Activated CD4-positive, alpha-beta T cell treated with anti-CD3 and anti-CD28 coated beads, Interleukin-10, Interleukin-2, amounts not matched to agents 100 ng/mL and 50 ng/mL, durations not matched to agents 16 hours and 8 hours (primary cell): Measurements from ENCODE around the gene SORT1.
"Not testable (repeated sequence)": the region's sequence is repeated elsewhere in the genome, so short reads cannot be mapped to it uniquely, and the experiment has no call there.

Experiments
- DNase-seq: peaks from one replicate; pipeline ENCODE4 v3.0.0-alpha.2; 2020

The SORT1 gene

GRCh38 chr1:109379422-109379821 is 18.3 kb downstream of the SORT1 start:
- DNase-seq: no peak

DNA sequence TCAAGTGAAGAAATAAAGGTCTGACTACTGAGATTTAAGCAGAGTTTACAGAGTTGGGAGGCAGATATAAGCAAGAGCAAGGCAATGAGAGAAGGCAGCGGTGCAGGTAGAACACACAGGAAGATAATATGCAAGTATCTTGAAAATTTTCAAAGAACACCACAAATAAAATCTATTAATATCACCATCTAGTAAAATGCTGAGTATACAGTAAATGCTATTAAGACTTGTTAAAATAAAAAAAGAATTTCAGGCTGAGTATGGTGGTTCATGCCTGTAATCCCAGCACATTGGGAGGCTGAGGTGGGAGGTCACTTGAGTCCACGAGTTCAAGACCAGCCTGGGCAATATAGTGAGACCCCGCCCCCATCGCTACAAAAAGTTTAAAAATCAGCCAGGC is 20.0 kb downstream of the SORT1 start:
- no peak for DNase-seq

GRCh38 chr1:109373696-109374095 is 24.0 kb downstream of the SORT1 start:
- DNase-seq: not testable (repeated sequence)

GRCh38 chr1:109373126-109373525 is 24.6 kb downstream of the SORT1 start:
- DNase-seq: no peak

DNA sequence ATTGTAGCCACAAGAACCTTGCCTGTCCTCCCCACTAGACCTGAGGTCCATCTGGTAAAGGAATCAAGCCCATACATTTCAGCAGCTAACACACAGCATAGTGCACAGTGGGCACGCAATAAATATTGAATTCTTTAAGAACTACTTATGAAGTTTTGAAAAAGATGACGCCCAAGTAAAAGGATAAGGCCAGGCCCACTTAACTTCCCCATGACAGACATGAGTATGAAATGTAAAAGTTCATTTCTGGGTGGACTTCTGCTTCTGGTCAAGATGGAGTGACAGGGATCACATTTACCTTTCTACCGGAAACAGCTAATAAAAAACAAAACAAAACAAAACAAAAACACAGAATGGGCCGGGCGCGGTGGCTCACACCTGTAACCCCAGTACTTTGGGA is 25.4 kb downstream of the SORT1 start:
- no peak for DNase-seq

GRCh38 chr1:109371341-109371739 is 26.4 kb downstream of the SORT1 start:
- DNase-seq: peak; percentile 67

GRCh38 chr1:109370712-109371340 is 26.9 kb downstream of the SORT1 start:
- DNase-seq: peak; percentile 61

DNA sequence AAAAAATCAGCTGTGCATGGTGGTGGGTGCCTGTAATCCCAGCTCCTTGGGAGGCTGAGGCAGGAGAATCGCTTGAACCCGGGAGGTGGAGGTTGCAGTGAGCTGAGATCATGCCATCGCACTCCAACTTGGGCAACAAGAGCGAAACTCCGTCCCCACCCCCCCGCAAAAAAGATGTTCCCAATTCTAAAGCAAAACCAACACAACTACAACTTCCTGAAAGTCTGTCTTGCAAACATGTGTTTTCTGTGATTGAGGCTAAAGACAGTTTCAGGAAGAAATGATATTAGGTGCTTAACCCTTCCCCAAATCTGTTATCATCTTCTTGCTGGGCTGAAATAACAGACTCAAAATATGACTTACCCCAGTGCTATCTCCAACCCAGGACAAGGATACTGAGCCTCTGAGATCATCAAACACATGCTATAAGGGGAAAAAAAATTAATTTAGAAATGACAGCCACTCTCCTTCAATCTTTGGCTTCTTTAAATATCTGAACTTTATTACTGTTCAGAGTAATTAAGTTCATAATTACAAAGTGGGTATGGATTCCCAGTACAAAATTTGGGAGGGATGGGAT is 28.5 kb downstream of the SORT1 start:
- no peak for DNase-seq

DNA sequence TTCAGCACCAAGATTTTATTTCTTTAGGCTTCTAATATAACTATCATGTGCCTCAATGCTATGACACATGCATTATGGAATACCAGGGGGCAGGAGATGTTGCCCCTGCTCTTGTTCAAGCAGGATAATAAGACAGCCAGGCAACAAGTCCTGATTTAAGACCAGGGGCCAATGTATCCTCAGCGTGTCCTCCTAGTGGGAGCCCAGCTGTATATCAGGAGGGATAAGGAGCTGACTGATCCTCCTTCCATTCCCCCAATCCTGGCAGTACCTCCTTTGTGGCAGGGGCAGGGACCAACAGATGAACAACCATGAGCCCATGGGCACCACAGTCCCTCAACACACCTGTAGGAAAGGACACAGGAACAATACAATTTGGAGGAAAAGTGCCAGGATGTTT is 29.3 kb downstream of the SORT1 start:
- no peak for DNase-seq

DNA sequence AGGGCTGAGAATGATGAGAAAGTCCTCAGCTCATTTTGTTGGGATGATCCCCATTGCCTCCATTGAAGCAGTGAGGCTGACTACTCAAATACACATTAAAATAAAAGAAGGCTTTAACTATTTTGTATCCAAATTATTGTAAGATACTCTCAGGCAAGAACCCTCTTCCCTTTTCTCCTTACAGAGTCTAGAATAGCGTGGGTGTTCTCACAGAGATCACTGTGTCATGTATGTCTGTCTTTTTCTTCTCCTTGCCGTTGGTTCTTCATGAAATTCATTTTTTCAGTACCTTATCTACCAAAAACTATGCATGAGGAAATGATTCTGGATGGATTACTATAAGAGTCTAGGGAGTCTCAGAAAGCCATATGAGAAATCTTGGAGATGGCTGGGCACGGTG is 30.1 kb downstream of the SORT1 start:
- no peak for DNase-seq

GRCh38 chr1:109365642-109366204 is 32.0 kb downstream of the SORT1 start:
- DNase-seq: no peak

DNA sequence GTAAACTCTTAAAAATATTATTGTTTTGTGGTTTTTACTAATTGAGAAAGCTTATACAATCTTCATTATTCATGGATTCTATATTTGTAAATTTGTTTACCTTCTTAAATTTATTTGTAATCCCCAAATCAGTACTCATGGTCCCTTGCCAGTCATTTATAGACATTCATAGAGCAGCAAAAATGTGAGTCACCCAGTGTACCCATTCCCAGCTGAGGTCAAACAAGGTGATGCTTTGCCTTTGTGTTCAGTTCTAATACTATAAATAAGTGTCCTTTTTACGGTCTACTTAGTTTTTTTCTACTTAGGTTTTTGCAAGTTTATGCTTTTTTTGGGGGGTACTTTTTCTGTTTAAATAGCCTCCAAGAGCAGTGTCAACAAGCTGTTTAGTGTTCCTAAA is 36.1 kb downstream of the SORT1 start:
- peak; percentile 10 for DNase-seq

DNA sequence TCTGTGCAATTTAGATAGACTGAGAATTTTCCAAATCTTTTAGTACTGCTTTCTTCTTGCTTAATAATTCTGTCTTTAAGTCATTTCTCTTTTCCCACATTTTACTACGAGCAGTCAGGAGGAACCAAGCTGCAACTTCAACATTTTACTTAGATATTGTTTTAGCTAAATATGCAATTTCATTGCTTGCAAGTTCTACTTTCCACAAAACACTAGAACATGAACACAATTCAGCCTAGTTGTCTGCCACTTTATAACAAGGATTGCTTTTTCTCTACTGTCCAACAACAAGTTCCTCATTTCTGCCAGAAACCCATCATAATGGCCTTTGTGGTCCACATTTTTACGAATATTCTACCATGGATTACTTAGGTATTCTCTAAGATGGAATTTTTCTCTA is 36.6 kb downstream of the SORT1 start:
- DNase-seq: no peak

DNA sequence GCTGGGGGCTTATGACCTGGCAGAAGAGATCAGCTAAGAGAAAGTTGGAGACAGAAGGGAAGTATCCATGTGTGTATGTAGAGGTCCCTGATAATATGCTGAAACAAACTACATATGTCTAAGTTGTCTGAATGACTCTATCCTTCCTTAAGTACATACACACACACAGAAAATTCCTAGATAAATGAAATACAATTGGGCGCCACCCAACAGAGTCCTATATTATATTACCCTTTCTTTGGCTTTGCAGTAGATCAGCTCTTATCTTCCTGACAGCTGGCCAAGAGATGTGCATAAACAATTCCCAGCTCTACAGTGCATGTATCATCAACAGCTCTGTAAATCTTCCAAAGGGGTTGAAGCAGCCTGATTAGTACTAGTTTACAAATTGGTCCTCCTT is 40.1 kb downstream of the SORT1 start:
- no peak for DNase-seq

DNA sequence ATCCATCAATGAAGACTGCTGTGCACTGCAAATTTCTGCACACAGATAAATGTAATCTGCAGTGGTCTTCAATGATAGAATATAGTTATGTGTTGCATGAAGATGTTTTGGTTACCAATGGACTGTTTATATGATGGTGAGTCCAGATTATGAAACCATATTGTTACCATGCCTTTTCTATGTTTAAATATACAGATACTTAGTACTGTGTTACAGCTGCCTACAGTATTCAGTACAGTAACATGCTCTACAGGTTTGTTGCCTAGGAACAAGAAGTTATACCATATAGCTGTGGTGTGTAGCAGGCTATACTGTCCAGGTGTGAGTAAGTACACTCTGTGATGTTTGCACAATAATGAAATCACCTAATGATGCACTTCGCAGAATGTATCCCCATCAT is 40.8 kb downstream of the SORT1 start:
- DNase-seq: no peak

DNA sequence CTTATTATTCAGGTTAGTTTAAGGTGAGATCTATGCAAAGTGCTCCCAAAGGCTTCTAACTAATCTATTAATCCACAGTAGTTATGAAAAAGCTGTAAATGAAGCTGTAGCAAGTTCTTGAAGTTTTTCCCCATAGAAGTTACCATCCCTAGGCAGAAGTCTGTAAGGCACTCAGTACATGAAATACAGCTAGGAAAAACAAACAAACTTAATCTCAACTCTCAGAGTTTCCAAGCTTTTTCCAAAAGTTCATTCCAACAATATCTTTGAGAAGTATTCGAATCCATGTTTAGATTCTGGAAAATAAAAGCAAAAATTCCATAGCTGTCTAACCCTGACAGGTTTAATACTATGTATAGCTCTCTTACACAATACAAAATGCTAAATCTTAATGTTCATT is 41.2 kb downstream of the SORT1 start:
- DNase-seq: no peak

GRCh38 chr1:109354929-109355328 is 42.8 kb downstream of the SORT1 start:
- DNase-seq: no peak

DNA sequence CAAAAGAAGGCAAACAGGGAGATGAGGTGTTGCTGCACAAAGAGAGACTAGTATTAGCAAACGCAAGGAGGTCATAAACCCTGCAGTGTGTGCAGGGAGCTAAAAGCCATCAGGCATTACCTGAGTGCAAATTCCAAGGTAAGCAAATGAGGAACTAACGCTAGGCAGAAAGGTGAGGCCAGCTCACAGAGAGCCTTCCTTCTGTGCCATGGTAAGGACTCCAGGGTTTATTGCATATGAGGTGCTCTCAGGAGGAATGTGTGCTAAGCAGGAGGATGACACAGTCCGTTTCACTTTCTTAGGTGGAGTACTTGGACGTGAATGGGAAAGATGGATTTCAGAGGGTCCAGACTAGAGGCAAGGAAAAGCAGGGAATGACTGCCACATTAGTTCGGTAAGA is 46.3 kb downstream of the SORT1 start:
- no peak for DNase-seq

DNA sequence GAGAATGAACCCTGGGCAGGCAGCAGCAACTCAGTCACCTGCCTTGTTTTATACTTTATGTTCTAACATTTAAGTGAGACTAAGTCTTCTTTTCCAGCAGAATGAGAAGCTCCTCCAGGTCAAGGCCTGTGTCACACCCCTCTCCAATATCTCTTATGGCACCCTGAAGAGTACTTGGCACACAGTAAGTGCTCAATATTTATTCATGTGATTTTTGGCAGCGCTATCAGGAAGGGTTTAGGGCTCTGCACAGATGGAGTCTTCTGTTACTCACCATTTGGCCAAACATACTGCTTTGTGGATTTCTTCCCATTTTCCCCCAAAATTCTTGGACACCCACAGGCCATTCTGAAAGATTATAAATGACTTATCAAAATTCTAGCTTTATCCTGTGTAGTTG is 47.1 kb downstream of the SORT1 start:
- no peak for DNase-seq

GRCh38 chr1:109350182-109350581 is 47.5 kb downstream of the SORT1 start:
- no peak for DNase-seq

- DNase-seq: no peak
Observed at GRCh38 chr1:109347511-109347910, 50.2 kb downstream of the SORT1 start.

GRCh38 chr1:109341944-109342930 is 55.5 kb downstream of the SORT1 start:
- DNase-seq: no peak

GRCh38 chr1:109338608-109339007 is 59.1 kb downstream of the SORT1 start:
- no peak for DNase-seq

GRCh38 chr1:109338091-109338490 is 59.6 kb downstream of the SORT1 start:
- no peak for DNase-seq
